SKM-1 (cell line): ENCODE results near the gene MMEL1.
"Not testable (repeated sequence)": the region's sequence is repeated elsewhere in the genome, so short reads cannot be mapped to it uniquely, and the experiment has no call there.

ENCODE experiments used
- DNase-seq: peaks from one replicate; lab custom pipeline; 2025; ENCODE audit not compliant: unreplicated experiment; lab: John Stamatoyannopoulos, UW

Gene MMEL1

GRCh38 chr1:2591581-2592261 is 41.1 kb downstream of the MMEL1 start:
- DNase-seq: no peak

GRCh38 chr1:2591233-2591580 is 41.6 kb downstream of the MMEL1 start:
- DNase-seq: no peak

DNA sequence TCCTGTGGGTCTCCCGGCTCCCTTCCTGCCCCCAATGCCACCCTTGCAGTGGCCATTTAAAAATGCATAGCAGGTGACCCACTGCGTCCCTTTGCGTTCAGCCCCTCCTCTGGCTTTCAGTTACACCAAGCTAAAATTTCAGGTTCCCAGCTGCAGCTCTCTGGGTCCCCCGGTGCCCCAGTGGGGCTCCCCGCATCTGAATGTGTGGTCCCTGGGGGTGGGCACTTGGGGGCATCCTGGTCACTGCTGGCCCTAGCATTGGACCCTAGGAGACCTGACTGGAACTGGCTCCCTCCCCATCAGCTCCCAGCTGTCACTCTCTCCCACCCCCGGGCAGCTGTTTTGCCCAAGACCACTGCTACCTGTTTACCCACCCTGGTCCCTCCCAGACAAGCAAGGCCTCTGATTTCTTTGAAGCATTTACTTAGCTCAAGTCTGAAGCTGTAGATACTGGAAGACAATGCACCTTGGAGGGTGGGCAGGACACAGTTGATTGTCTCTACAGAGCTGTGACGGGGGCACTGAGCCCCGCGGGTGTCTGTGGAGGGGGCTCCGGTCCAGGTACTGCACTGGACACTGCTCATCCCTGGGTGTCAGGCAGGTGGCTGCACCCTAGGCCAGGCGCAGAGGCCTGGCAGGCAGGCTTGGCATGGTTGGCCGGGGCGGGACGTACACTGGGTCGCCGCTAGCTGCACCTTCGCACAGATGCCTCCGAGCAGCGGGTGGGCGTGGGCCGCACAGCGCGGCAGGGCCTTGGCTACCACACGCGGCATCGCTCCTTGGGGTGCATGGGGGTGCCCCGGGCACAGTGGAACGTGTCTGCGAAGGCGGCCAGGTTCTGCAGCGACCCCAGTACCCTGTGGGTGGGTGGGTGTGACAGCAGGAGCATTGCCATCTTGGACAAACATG is 42.3 kb downstream of the MMEL1 start:
- DNase-seq: no peak

- no peak for DNase-seq
Observed at GRCh38 chr1:2589431-2590232, 43.2 kb downstream of the MMEL1 start.

DNA sequence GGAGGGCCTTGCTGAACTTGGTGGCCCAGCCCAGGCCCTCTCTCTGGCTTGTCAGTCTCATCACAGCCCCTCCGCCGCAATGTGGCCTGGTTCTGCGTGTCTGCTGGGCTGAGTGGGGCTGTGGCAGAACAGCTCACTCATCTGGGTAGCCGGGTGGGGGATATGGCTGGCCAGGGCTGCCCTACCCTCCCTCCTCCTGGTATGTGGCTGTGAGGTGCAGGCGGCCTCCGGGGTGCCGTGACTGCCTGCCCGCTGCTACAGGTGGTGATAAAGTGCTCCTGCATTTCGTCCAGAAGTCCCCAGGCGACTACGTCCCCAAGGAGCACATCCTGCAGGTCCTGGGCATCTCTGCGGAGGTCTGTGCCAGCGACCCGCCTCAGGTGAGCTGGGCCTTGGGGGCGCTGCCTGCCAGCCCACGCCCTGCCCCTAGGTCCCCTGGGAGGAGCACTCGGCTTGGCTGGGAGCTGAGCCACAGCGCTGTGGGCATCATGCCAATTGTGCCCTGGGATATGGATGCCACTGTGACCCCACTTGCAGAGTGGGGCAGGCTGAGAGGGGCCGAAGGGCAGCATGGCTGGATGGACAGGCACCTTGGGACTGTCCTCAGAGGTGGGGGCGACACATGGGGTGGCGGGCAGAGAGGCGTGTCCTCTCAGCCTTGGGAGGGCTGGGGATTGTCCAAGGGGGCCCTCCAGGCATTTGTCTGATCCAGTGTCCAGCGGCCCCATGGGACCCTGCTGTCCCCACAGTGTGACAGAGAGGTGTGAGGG is 44.0 kb downstream of the MMEL1 start:
- DNase-seq: no peak

GRCh38 chr1:2587860-2588571 is 44.8 kb downstream of the MMEL1 start:
- no peak for DNase-seq

DNA sequence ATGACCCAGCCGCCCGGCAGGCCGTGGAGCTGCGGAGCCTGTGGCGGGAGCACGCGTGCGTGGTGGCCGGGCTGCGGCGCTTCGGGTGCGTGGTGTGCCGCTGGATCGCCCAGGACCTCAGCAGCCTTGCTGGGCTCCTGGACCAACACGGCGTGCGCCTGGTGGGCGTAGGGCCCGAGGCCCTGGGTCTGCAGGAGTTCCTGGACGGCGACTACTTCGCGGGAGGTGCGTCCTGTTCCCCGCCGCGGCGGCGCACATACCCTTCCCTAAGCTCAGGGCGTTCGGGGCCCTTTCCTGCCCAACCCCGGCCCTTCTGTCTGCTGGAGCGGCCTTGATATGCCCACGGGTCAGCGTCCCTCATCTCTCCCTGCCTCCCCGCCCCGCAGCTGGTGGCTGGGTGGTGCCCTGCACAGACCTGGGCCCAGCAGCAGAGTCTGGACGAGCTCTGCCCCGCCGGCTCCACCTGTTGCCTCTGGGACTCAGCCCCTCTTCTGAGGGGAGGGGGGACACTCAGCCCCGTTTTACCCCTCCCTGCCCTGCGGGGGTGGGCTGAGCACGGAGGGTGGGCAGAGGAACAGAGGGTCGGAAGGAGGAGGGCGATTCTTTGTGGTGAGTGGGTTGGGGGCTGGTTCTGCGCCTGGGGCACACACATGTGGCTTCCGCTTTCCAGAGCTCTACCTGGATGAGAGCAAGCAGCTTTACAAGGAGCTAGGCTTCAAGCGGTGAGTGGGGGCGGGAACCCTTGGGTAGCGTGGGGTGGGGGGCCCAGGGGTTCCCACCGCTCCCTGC is 45.6 kb downstream of the MMEL1 start:
- no peak for DNase-seq

GRCh38 chr1:2586154-2587070 is 46.4 kb downstream of the MMEL1 start, which contains the start of gene PRXL2B:
TSS of gene PRXL2B (plus strand) at chr1:2586777. CDS start at chr1:2586886, 109 bp downstream.
- peak; percentile 89 for DNase-seq

DNA sequence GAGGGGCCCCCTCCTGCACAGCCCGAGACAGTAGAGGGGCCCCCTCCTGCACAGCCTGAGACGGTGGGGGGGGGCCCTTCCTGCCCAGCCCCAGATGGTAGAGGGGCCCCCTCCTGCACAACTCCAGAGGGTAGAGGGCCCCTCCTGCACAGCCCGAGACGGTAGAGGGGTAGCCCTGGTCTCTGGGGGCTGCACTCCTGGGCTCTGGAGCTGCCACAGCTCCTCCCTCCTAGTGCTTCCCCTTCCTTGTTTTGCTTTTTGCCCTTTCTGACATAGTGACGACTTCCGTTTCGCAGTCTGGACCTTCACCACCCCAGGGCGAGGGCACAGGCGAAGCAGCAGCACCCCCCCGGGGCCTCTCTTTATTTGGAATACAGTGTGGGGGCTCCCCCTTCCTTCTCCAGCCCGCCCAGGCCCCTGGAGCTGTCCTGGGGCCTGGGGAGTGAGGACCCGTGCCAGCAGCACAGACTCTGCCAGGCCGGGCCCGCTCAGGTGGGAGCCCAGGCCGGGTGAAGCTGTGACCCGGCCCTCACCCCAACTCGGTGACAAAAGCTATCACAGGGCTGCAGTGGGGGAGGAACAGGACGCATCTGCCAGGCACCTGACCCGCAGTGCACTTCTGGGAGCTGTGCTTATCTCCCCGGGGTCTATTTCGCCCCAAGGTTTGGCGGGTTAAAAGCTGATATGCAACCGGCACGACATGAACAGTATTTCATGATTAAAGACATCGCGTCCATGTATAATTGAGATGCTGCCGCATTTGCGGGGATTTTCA is 47.3 kb downstream of the MMEL1 start:
- DNase-seq: peak; percentile 73

GRCh38 chr1:2584686-2585317 is 48.0 kb downstream of the MMEL1 start:
- no peak for DNase-seq

- DNase-seq: no peak
Observed at GRCh38 chr1:2583871-2584351, 48.9 kb downstream of the MMEL1 start.

GRCh38 chr1:2583331-2583791 is 49.5 kb downstream of the MMEL1 start:
- DNase-seq: no peak

- DNase-seq: no peak
Observed at GRCh38 chr1:2582391-2582790, 50.4 kb downstream of the MMEL1 start.

- no peak for DNase-seq
Observed at GRCh38 chr1:2580691-2581090, 52.1 kb downstream of the MMEL1 start.

- DNase-seq: no peak
Observed at GRCh38 chr1:2578758-2579118, 54.1 kb downstream of the MMEL1 start.

GRCh38 chr1:2577565-2578075 is 55.2 kb downstream of the MMEL1 start:
- DNase-seq: not testable (repeated sequence)
